Stimulated activated CD8-positive, alpha-beta memory T cell treated with anti-CD3 and anti-CD28 coated beads, Interleukin-4, amount 100 ng/mL, for 48 hours (primary cell): ENCODE results near the gene NUP214.
A peak's percentile ranks its signal among the peaks of the same experiment; 100 is the strongest.
"Not testable (repeated sequence)": the region's sequence is repeated elsewhere in the genome, so short reads cannot be mapped to it uniquely, and the experiment has no call there.

ENCODE experiments used
- DNase-seq: peaks from one replicate; pipeline ENCODE4 v3.0.0-alpha.2; 2020

The NUP214 gene

DNA sequence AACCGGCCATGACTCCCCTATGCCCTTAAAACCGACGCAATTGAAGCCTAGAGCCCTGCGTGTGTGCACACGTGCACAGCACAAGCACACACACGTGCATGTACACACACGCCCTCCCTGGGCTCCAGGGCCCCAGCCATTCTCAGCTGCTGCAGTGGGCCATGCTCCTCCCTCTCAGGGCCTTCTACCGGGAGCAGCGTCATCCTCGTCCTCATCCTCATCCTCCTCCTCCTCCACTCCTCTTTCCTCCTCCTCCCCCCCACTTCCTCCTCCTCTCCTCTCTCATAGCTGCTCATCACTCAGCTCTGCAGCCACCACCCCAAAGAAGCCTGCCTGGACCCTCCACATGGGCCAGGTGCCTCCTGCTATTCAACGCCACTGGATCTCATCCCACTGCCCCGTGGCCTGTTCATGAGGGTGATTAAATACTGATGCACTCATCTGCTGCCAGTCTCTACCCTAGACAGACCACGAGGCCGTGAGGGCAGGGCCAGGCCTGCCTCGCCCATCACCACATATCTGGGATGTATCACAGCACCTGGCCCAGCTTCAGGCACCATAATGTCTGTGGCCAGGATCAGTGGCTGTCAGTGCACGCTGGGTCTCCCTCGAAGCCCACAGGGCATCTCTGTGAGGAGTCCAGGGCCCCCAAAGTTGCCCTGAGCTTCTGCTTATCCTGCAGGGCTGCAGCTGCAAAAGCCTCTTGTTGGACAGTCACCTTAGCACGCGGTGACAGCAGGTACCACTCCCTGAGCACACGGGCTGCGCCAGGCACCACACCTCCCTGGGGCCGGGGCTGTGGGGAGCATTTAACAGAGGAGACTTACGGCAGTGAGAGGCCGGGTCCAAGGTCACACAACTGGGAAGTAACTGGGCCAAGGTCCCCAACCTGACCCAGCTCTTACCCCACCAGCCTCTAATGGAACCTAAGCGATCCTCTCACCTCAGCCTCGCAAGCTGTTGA, 141.2 kb downstream of the NUP214 start:
- DNase-seq, result peak; percentile 63

- peak; percentile 72 for DNase-seq
These were observed 145.0 kb downstream of the NUP214 start for GRCh38 chr9:131270171-131271015.

- not testable (repeated sequence) for DNase-seq
These were observed 145.6 kb downstream of the NUP214 start for GRCh38 chr9:131271016-131271273.

GRCh38 chr9:131271506-131271931, 146.1 kb downstream of the NUP214 start:
- DNase-seq, result no peak

- DNase-seq, result no peak
These were observed 146.8 kb downstream of the NUP214 start for GRCh38 chr9:131272212-131272611.

- peak; percentile 57 for DNase-seq
These were observed 147.9 kb downstream of the NUP214 start for GRCh38 chr9:131273146-131273855.

DNA sequence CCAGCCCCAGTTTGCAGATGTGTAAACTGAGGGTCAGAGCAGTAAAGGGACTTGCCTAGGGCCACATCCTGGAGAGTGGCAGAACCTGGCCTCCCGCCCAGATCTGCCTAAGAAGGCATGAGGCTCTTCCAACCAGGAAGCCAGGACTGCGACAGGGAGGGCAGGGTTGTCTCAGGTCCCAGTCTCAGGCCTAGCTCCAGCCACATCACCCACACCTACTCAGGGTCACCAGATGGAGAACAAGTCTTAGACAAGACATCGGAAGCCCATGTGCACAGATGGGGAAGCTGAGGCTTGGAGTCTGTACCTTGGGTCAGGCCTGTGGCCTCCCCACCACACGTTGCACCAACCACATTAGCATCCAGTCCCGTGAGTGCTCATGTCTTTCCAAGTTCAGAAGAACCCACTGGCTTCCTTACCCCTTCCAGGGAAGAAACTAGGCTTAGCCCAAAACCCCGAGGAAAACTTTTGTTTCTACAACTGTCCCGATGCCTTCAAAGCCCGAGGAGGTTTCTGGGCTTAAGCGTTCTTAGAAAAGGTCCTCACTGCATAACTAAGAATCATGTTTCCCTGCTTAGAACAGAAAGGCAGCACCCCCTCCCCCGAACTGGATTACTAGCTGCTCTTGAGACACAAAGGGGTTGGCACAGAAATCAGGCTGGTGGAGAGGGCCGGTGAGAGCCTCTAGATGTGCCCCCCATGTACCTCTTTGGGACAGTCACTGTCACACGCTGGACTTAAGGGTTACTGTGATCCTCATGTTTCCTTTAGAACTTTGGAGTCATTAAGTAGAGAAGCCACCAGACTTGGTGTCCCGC, 148.7 kb downstream of the NUP214 start:
- peak; percentile 54 for DNase-seq

DNA sequence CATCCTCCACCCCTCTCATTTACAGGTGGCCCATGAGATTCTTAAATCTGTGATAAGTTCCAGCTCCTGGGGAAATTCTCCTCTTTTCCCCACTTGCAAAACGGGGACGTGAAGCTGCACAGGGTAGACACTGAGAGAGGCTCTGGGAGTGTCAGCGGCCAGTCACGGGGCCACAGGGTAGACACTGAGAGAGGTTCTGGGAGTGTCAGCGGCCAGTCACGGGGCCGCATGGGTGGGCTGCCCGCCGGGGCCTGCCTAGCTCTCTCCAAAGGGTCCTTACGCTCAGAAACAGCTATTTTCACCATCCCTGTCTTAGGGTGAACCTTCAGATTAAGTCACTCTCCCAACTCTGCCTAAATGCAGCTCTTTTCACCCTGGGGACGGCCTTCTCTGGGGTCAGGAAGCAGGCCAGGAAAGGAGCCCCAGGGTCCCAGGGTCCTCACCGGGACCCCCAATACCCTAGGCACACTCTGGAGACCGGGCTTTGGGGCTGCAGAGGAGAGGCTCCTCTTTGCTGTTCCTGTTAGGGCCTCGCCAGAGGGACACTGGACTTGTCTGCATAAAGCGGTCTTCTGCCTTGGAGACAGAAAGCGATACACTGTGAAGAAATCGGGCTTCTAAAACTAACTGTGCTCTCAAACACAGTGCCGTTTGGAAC, 149.4 kb downstream of the NUP214 start:
- DNase-seq, result peak; percentile 64

GRCh38 chr9:131275332-131276093, 150.1 kb downstream of the NUP214 start:
- peak; percentile 61 for DNase-seq

DNA sequence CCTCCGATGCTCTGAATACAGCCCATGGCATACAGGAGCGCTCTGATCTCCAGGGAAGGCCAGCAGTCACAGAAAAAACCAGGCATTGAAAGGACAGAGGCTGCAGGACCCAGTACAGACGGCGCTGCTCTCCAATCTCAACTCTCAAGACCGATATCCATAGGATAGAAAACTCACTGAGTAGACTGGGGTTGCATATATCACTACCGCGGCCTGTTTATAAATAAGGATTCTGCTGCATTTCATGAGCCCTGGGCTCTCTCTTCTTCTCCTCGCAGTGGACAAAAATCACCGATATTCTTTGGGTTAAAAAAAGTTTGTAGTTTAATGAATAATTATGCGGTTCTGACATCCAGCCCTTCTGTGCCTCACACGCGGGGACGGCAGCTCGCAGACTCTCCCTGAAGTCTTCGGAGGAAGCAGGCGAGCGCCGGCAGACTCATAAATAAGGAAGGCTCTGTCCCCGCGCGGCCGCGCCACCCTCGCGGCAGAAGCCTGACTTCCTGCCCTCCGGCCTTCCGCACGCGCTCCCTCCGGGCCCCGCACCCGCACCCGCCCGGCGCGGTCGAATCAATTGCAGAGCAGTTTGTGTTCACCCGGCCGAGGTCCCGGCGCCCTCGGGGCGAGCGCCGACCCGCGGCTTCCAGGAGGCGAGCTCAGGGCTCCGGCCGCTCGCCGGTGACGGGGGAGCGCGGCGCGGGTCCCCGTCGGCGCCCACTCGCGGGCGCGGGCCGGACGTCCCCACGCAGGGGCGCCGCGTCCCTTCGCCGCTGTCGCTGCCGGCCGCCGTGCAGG, 150.9 kb downstream of the NUP214 start, which contains the start of gene FAM78A:
Gene FAM78A, minus strand, starts transcription at position 417 of the 795 bp plus-strand sequence. Its CDS starts 331 bp downstream, at position 86.
- peak; percentile 72 for DNase-seq

DNA sequence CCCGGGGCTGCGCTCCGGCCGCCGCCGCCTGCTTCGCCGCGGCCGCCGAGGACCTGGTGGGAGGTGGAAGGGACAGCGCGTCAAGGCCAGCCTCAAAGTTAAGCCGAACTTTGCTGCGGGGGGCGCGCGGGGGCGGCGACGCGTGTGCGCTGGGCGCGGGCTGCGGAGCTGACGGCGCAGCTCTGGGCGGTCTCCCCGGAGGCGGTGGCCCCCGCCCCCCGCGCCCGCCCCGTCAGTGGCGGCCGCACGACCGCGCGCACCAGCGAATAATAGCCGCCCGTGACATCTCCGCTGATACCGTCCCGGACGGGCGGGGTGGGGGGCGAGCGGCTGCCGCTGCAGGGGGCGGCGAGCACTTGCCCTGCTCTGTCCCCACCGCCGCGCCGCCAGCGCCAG, 151.5 kb downstream of the NUP214 start:
- DNase-seq, result peak; percentile 53

- DNase-seq, result peak; percentile 41
These were observed 152.0 kb downstream of the NUP214 start for GRCh38 chr9:131277287-131277909.

- DNase-seq, result peak; percentile 80
These were observed 152.7 kb downstream of the NUP214 start for GRCh38 chr9:131277910-131278701.

GRCh38 chr9:131278702-131279111, 153.3 kb downstream of the NUP214 start:
- peak; percentile 40 for DNase-seq

DNA sequence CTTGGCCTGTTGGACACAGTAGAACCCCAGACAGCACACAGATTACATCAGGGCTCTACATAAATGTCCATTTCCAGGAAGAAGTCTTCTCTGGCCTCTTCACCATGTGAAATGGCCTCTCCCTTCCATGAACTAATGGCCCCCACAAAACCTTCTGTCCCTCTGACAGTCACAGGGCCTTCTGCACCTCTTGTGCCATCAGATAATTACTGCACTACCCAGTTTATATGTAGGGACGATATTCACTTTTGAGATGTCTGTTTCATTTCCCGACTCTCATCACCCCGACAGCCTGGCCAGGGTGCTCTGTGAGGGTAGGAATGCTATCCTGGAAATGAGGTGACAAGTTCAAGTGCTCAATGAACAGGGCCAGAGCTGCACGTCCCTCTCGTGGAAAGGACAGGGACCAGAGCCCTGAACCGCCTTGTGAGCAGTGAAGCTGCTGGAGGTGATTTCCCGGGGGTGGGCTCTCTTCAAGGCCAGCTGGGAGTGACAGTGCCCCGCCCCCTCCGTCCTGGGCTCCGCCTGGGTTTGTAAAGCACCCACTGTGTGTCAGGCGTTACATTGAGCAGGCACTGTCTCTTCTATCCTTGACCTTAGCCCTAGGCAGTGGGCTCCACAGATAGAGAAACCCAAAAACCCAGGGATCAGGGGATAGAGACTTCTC, 153.9 kb downstream of the NUP214 start:
- DNase-seq, result no peak

GRCh38 chr9:131279863-131280570, 154.6 kb downstream of the NUP214 start:
- DNase-seq, result no peak

DNA sequence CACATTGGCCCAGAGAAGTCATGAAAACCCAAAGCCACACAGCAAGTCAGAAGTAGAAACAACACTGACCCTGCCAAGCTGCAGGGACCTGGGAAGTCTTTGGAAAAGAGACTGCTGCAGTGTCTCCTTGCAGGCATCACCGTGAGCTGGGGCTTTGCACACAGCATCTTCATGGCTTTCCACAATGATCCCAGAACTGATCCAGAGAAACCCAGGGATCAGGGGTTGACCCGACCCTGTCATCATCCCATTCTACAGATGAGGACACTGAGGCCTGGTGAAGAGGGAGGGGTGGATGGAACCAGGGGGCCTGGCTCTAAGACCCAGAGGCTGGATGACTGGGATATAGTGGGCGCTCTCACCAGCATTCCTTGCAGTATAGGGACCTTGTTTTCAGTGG, 155.3 kb downstream of the NUP214 start:
- DNase-seq, result no peak
